GM23248 (cell line): Measurements from ENCODE around the gene SRSF12. TPM values are rescaled to one million over a fixed set of nuclear protein-coding genes. Genes with fewer than 3 reads are reported as not detected.
A peak's percentile ranks its signal among the peaks of the same experiment; 100 is the strongest.

Experiments
- DNase-seq: peaks from one replicate; pipeline ENCODE4 v3.0.0-alpha.2; 2015
- H2AFZ ChIP-seq: fragments of 200-600 bp; sonication (generic); 2 replicates; pipeline ENCODE4 v1.6.1; 2016; ENCODE audit warnings: antibody characterized with exemption
- H3F3A ChIP-seq: fragments of 200-600 bp; sonication (generic); 2 replicates; pipeline ENCODE4 v1.6.1; 2016; ENCODE audit warnings: mild to moderate bottlenecking, antibody characterized with exemption, mixed run types; ENCODE audit not compliant: insufficient read depth
- H3K27ac ChIP-seq: fragments of 200-600 bp; sonication (generic); 2 replicates; pipeline ENCODE4 v1.5.1; 2016; ENCODE audit warnings: mild to moderate bottlenecking
- H3K27me3 ChIP-seq: fragments of 200-600 bp; sonication (generic); replicated peaks from 2 replicates; pipeline ENCODE4 v1.6.1; 2016; ENCODE audit warnings: mild to moderate bottlenecking; ENCODE audit not compliant: insufficient read depth
- H3K36me3 ChIP-seq: fragments of 200-600 bp; sonication (generic); 2 replicates; pipeline ENCODE4 v1.6.1; 2016; ENCODE audit warnings: low read depth, mild to moderate bottlenecking
- H3K4me1 ChIP-seq: fragments of 200-600 bp; sonication (generic); 2 replicates; pipeline ENCODE4 v1.6.1; 2016; ENCODE audit warnings: mild to moderate bottlenecking; ENCODE audit not compliant: insufficient read depth
- H3K4me2 ChIP-seq: fragments of 200-600 bp; sonication (generic); one replicate; pipeline ENCODE4 v1.6.1; 2016; ENCODE audit warnings: mild to moderate bottlenecking; ENCODE audit not compliant: unreplicated experiment
- H3K4me3 ChIP-seq: fragments of 200-600 bp; sonication (generic); 2 replicates; pipeline ENCODE4 v1.5.1; 2016; ENCODE audit warnings: mild to moderate bottlenecking
- H3K79me2 ChIP-seq: fragments of 200-600 bp; sonication (generic); 2 replicates; pipeline ENCODE4 v1.6.1; 2016; ENCODE audit warnings: mild to moderate bottlenecking; ENCODE audit not compliant: insufficient read depth
- H3K9ac ChIP-seq: fragments of 200-600 bp; sonication (generic); 2 replicates; pipeline ENCODE4 v1.6.1; 2016; ENCODE audit warnings: mild to moderate bottlenecking
- H3K9me2 ChIP-seq: fragments of 200-600 bp; sonication (generic); 2 replicates; pipeline ENCODE4 v1.6.1; 2016; ENCODE audit warnings: mixed run types, mild to moderate bottlenecking, moderate library complexity; ENCODE audit not compliant: insufficient read depth
- H3K9me3 ChIP-seq: fragments of 200-600 bp; sonication (generic); one replicate; pipeline ENCODE4 v1.6.1; 2017; ENCODE audit warnings: low read depth
- H4K20me1 ChIP-seq: fragments of 200-600 bp; sonication (generic); 2 replicates; pipeline ENCODE4 v1.6.0; 2016; ENCODE audit not compliant: insufficient read depth
- EZH2 ChIP-seq: fragments of 200-600 bp; sonication (generic); IDR thresholded peaks from 2 replicates; pipeline ENCODE4 v1.6.1; 2018; ENCODE audit warnings: antibody characterized with exemption, mild to moderate bottlenecking; ENCODE audit not compliant: insufficient read depth, poor library complexity, severe bottlenecking
- EZH2phosphoT487 ChIP-seq: fragments of 200-600 bp; sonication (generic); IDR thresholded peaks from 2 replicates; pipeline ENCODE4 v1.6.1; 2018; ENCODE audit warnings: antibody characterized with exemption, moderate library complexity, mild to moderate bottlenecking, low read depth; ENCODE audit not compliant: insufficient read depth
- WGBS, 2 experiments: methylation state at CpG; one replicate each; pipeline ENCODE4 v1.1.6; 2015 to 2017; ENCODE audit warnings: low lambda C conversion rate in 2 of 2, low coverage in 1 of 2; ENCODE audit errors: missing lambda C conversion rate in 2 of 2; 5-methylcytosine and 5-hydroxymethylcytosine counted together
- in situ Hi-C: fragments of 300-500 bp; cut with MboI; formaldehyde crosslinking; loops from 2 replicates; pipeline ENCODE4 v1.15.0; 2020
- polyA plus RNA-seq: library from polyadenylated mRNA; unstranded; fragments of >200 nt; fragmentation: Nextera tagmentation; extraction: Ambion mirVana; gene quantifications from 2 replicates; pipeline ENCODE4 v1.2.1, GENCODE V29; 2016
- total RNA-seq: library from RNA; depleted of rRNA; stranded (reverse); fragments of >200 nt; shearing (Covaris generic); gene quantifications from 2 replicates; pipeline ENCODE4 v1.2.3, GENCODE V29; 2014

The SRSF12 gene
- total and polyA plus RNA-seq, 2 experiments from 2014 or later, result 0.59 to 0.65 TPM

GRCh38 chr6:89085409-89086205 is 32.3 kb downstream of the SRSF12 start:
- Histone ChIP-seq H3K4me1 (peaks cover 20% of the 10 kb centered on the region), H3K27me3 (no peaks in the 10 kb centered on the region), H3K4me3 (no peak overlapping the region), H4K20me1 (peaks cover 11% of the 10 kb centered on the region; the same call in 1 of the 2 replicates), H3K27ac (no peak overlapping the region), H3F3A (peaks cover 59% of the 10 kb centered on the region), H3K9me2 (no peaks in the 10 kb centered on the region), H3K9ac (no peak overlapping the region), H3K9me3 (no peaks in the 10 kb centered on the region), H3K36me3 (peaks cover 23% of the 10 kb centered on the region), H3K4me2 (no peak overlapping the region), H3K79me2 (peaks cover 56% of the 10 kb centered on the region), H2AFZ (no peak overlapping the region)
- WGBS, 2 experiments, result 97% methylated on average over 12 of the region's 12 CpGs
- TF ChIP-seq EZH2, result no peak
- no peak for TF ChIP-seq EZH2phosphoT487
- DNase-seq, result no peak
- in situ Hi-C loops, result no loop called here

DNA sequence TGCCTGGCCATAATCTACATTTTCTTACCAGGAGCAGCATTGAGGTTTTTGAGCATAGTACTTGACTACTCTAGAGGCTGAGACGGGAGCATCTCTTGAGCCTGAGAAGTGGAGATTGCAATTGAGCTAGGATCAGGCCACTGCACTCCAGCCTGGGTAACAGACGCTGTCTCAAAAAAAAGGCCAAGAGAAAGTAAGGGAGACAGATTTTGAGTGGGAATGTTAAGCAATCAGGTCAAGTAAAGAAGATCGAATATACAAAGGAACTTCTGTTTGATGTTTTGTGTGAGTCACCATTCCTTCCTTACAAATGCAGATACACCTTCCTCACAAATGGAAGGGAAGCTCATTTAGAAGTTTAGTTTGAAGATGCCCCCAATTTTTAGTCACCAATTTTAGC is 32.9 kb downstream of the SRSF12 start:
- H3K79me2 ChIP-seq, result peaks cover 56% of the 10 kb centered on the region
- H3K27ac ChIP-seq, result no peak overlapping the region
- peaks cover 20% of the 10 kb centered on the region for H3K4me1 ChIP-seq
- in situ Hi-C loops, result no loop called here
- no peak overlapping the region for H2AFZ ChIP-seq
- DNase-seq, result no peak
- no peaks in the 10 kb centered on the region for H3K9me2 ChIP-seq
- H3K9ac ChIP-seq, result no peak overlapping the region
- H3K36me3 ChIP-seq, result peaks cover 23% of the 10 kb centered on the region
- H3K4me2 ChIP-seq, result peak overlapping the region; percentile 15
- H3K9me3 ChIP-seq, result no peaks in the 10 kb centered on the region
- H4K20me1 ChIP-seq, result peaks cover 11% of the 10 kb centered on the region; the same call in 1 of the 2 replicates
- TF ChIP-seq EZH2 (no peak), EZH2phosphoT487 (no peak)
- no peaks in the 10 kb centered on the region for H3K27me3 ChIP-seq
- H3K4me3 ChIP-seq, result no peak overlapping the region
- WGBS, 2 experiments, result 58 to 64% methylated on average over 3 of the region's 3 CpGs
- peaks cover 60% of the 10 kb centered on the region for H3F3A ChIP-seq

- H3K9me2 ChIP-seq, result no peaks in the 10 kb centered on the region
- in situ Hi-C loops, result no loop called here
- H3K4me2 ChIP-seq, result peak overlapping the region; percentile 15
- no peak overlapping the region for H2AFZ ChIP-seq
- H3K27ac ChIP-seq, result no peak overlapping the region
- H3K9ac ChIP-seq, result 0 out of 2 replicates have a peak overlapping the region, but pooled peaks have one; percentile 100
- H3K4me3 ChIP-seq, result 0 out of 2 replicates have a peak overlapping the region, but pooled peaks have one; percentile 100
- peaks cover 56% of the 10 kb centered on the region for H3K79me2 ChIP-seq
- H3K36me3 ChIP-seq, result peaks cover 23% of the 10 kb centered on the region
- H3K27me3 ChIP-seq, result no peaks in the 10 kb centered on the region
- TF ChIP-seq EZH2phosphoT487 (no peak), EZH2 (no peak)
- no peaks in the 10 kb centered on the region for H3K9me3 ChIP-seq
- no peak for DNase-seq
- H4K20me1 ChIP-seq, result peaks cover 11% of the 10 kb centered on the region; the same call in 1 of the 2 replicates
- H3K4me1 ChIP-seq, result peaks cover 20% of the 10 kb centered on the region
- peaks cover 62% of the 10 kb centered on the region for H3F3A ChIP-seq
Measured at GRCh38 chr6:89084542-89084941, 33.3 kb downstream of the SRSF12 start.

DNA sequence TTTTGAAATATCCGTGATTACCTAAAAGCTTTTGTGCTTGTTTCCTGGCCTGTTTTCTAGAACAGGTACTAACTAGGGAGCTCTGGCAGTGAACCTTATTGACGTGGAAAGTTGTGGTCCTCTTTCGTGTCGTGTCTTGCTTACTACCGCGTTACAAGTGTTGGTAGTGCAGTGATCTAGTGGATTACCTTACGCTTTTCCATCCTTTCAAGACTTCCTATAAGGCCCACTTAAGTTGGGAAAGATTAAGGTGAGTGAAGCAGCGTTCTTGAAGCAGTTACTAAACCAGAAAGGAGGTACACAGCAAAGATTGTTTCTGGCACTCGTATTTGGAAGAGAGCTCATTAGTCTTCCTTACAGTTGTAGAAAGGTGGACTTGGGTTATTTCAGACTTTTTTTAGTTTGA is 35.4 kb downstream of the SRSF12 start:
- peaks cover 52% of the 10 kb centered on the region for H3F3A ChIP-seq
- peaks cover 11% of the 10 kb centered on the region; the same call in 1 of the 2 replicates for H4K20me1 ChIP-seq
- H3K27ac ChIP-seq, result peak overlapping the region; percentile 99
- TF ChIP-seq EZH2phosphoT487, result no peak
- no peak for TF ChIP-seq EZH2
- peak; percentile 54 for DNase-seq
- WGBS, 2 experiments, result 2 to 4% methylated on average over 9 of the region's 9 CpGs
- in situ Hi-C loops, result no loop called here
- H3K27me3 ChIP-seq, result no peaks in the 10 kb centered on the region
- peaks cover 56% of the 10 kb centered on the region for H3K79me2 ChIP-seq
- H3K9ac ChIP-seq, result peak overlapping the region; percentile 100
- H3K36me3 ChIP-seq, result peaks cover 23% of the 10 kb centered on the region
- H3K4me1 ChIP-seq, result peaks cover 26% of the 10 kb centered on the region
- H2AFZ ChIP-seq, result no peak overlapping the region
- peak overlapping the region; percentile 100 for H3K4me3 ChIP-seq
- no peaks in the 10 kb centered on the region for H3K9me3 ChIP-seq
- H3K9me2 ChIP-seq, result no peaks in the 10 kb centered on the region
- H3K4me2 ChIP-seq, result peak overlapping the region; percentile 99
